HepG2 (cell line): ENCODE measurements around the gene SLC25A25. TPM values are rescaled to one million over a fixed set of nuclear protein-coding genes. Genes with fewer than 3 reads are reported as not detected.

Experiments used
- ASH2L ChIP-seq: fragments of 300-600, 200-600 bp; sonication (generic); IDR thresholded peaks from 2 replicates; pipeline ENCODE4 v1.7.0; 2017; ENCODE audit warnings: low read depth, mild to moderate bottlenecking, moderate library complexity, mixed read lengths, low read length; ENCODE audit not compliant: insufficient read length
- ATAD3A ChIP-seq: sonication (generic); formaldehyde crosslinking; IDR thresholded peaks from 2 replicates; pipeline ENCODE4 v1.4.0; 2020; ENCODE audit warnings: missing genetic modification reagents
- CBFB ChIP-seq: sonication (generic); formaldehyde crosslinking; IDR thresholded peaks from 2 replicates; pipeline ENCODE4 v1.4.0; 2020; ENCODE audit warnings: missing genetic modification reagents
- CENPX ChIP-seq: sonication (generic); formaldehyde crosslinking; IDR thresholded peaks from 2 replicates; pipeline ENCODE4 v1.9.0; 2021; ENCODE audit warnings: mild to moderate bottlenecking, missing genetic modification reagents, moderate library complexity
- HBP1 ChIP-seq: IDR thresholded peaks from 2 replicates; pipeline ENCODE4 v1.6.1; 2016; ENCODE audit warnings: low read depth, control low read depth
- HHEX ChIP-seq: IDR thresholded peaks from 2 replicates; pipeline ENCODE4 v1.6.1; 2016; ENCODE audit warnings: control low read depth
- JDP2 ChIP-seq: sonication (generic); formaldehyde crosslinking; IDR thresholded peaks from 2 replicates; pipeline ENCODE4 v1.8.1; 2022; ENCODE audit warnings: missing genetic modification reagents, borderline replicate concordance
- MXD3 ChIP-seq: IDR thresholded peaks from 2 replicates; pipeline ENCODE4 v1.6.1; 2016; ENCODE audit warnings: mild to moderate bottlenecking, missing biosample characterization, missing genetic modification reagents
- NFKB2 ChIP-seq: sonication (generic); formaldehyde crosslinking; IDR thresholded peaks from 2 replicates; pipeline ENCODE4 v1.4.0; 2020; ENCODE audit warnings: missing genetic modification reagents, borderline replicate concordance
- RARA ChIP-seq: IDR thresholded peaks from 2 replicates; pipeline ENCODE4 v1.6.1; 2016; ENCODE audit warnings: missing genetic modification reagents, missing compliant biosample characterization
- THAP9 ChIP-seq: sonication (generic); formaldehyde crosslinking; IDR thresholded peaks from 2 replicates; pipeline ENCODE4; 2020; ENCODE audit warnings: missing genetic modification reagents, mild to moderate bottlenecking, borderline replicate concordance
- ZBTB2 ChIP-seq: sonication (generic); formaldehyde crosslinking; IDR thresholded peaks from 2 replicates; pipeline ENCODE4 v1.8.0; 2022; ENCODE audit warnings: low read depth, missing genetic modification reagents
- ZEB1 ChIP-seq: IDR thresholded peaks from 2 replicates; pipeline ENCODE4 v1.6.1; 2012; ENCODE audit warnings: mild to moderate bottlenecking, low read depth, inconsistent platforms; ENCODE audit not compliant: insufficient replicate concordance
- ZFP36L1 ChIP-seq: sonication (generic); formaldehyde crosslinking; IDR thresholded peaks from 2 replicates; pipeline ENCODE4 v1.8.0; 2022; ENCODE audit warnings: mild to moderate bottlenecking, missing genetic modification reagents, moderate library complexity
- ZNF263 ChIP-seq: sonication (generic); formaldehyde crosslinking; IDR thresholded peaks from 2 replicates; pipeline ENCODE4 v1.4.0; 2020; ENCODE audit warnings: missing genetic modification reagents
- ZNF296 ChIP-seq: sonication (generic); formaldehyde crosslinking; conservative IDR thresholded peaks from 2 replicates; pipeline ENCODE4 v1.5.0; 2020; ENCODE audit warnings: mild to moderate bottlenecking, missing genetic modification reagents
- ZNF333 ChIP-seq: sonication (generic); formaldehyde crosslinking; IDR thresholded peaks from 2 replicates; pipeline ENCODE4 v1.4.0; 2020; ENCODE audit warnings: mild to moderate bottlenecking, missing genetic modification reagents, borderline replicate concordance
- ZNF343 ChIP-seq: sonication (generic); formaldehyde crosslinking; IDR thresholded peaks from 2 replicates; pipeline ENCODE4 v1.4.0; 2020; ENCODE audit warnings: mild to moderate bottlenecking, missing genetic modification reagents
- ZNF574 ChIP-seq: sonication (generic); formaldehyde crosslinking; IDR thresholded peaks from 2 replicates; pipeline ENCODE4 v1.4.0; 2020; ENCODE audit warnings: missing genetic modification reagents
- ZNF746 ChIP-seq: sonication (generic); formaldehyde crosslinking; IDR thresholded peaks from 2 replicates; pipeline ENCODE4 v1.8.0; 2022; ENCODE audit warnings: mild to moderate bottlenecking, missing genetic modification reagents
- ZNF850 ChIP-seq: sonication (generic); formaldehyde crosslinking; conservative IDR thresholded peaks from 2 replicates; pipeline ENCODE4 v1.9.0; 2021; ENCODE audit warnings: mild to moderate bottlenecking, missing genetic modification reagents
- polyA plus RNA-seq, 8 experiments: library from polyadenylated mRNA; depleted of rRNA in 3 of 8; stranded (reverse) in 7 of 8; unstranded in 1 of 8; fragments of >200 nt; fragmentation: Illumina TruSeq in 4 of 8; extraction: Trizol in 4 of 8; gene quantifications; 2 replicates each; pipeline versions ENCODE4 v1.2.1 to v1.2.3, GENCODE V29; 2011 to 2016; ENCODE audit warnings: low read depth in 4 of 8, missing spikeins in 1 of 8, mixed read lengths in 1 of 8; ENCODE audit not compliant: insufficient read depth in 1 of 8
- total RNA-seq, 5 experiments: library from RNA; depleted of rRNA; stranded (reverse); fragments of >200 nt; fragmentation: Illumina TruSeq; extraction: Trizol; gene quantifications; 2 replicates each; pipeline ENCODE4 v1.2.3, GENCODE V29; 2016; ENCODE audit warnings: low read depth in 1 of 5

SLC25A25 gene
- total and polyA plus RNA-seq, 2 of the 13 experiments (the other 11 are each of a cell fraction or from before 2014, with no cell fraction given): 10.5 to 24.8 TPM

GRCh38 chr9:128102861-128103588 is 35.0 kb downstream of the SLC25A25 start (continued):
- TF ChIP-seq ZNF850 (CRISPR knock-in tag): no peak
- 0 out of 2 replicates have a peak, but pooled peaks have one; percentile 47 for TF ChIP-seq HBP1 (CRISPR knock-in tag)
- peak; percentile 99 for TF ChIP-seq RARA (CRISPR knock-in tag)
- 0 out of 2 replicates have a peak, but pooled peaks have one; percentile 52 for TF ChIP-seq THAP9 (CRISPR knock-in tag)
- TF ChIP-seq NFKB2: peak; percentile 63; the same call in 1 of the 2 replicates
- peak; percentile 83 for TF ChIP-seq MXD3 (CRISPR knock-in tag)
- no peak; the same call in 1 of the 2 replicates for TF ChIP-seq ZNF343
- TF ChIP-seq ASH2L: peak; percentile 42
- peak; percentile 51; the same call in 1 of the 2 replicates for TF ChIP-seq JDP2
- no peak for TF ChIP-seq ZNF263
- peak; percentile 80 for TF ChIP-seq CBFB
- no peak for TF ChIP-seq ZEB1
- TF ChIP-seq ATAD3A (CRISPR knock-in tag): no peak
- peak; percentile 50; the same call in 1 of the 2 replicates for TF ChIP-seq HHEX (CRISPR knock-in tag)
- TF ChIP-seq ZNF296: peak; percentile 91
- 0 out of 2 replicates have a peak, but pooled peaks have one; percentile 27 for TF ChIP-seq ZBTB2 (CRISPR knock-in tag)
- TF ChIP-seq CENPX (CRISPR knock-in tag): no peak
- peak; percentile 89; the same call in 1 of the 2 replicates for TF ChIP-seq ZNF333 (CRISPR knock-in tag)
- peak; percentile 98 for TF ChIP-seq ZFP36L1
- TF ChIP-seq ZNF746 (CRISPR knock-in tag): peak; percentile 96
- TF ChIP-seq ZNF574 (CRISPR knock-in tag): peak; percentile 90
